GM21619 (cell line): ENCODE data around the gene SH3BP2.
"Not testable (repeated sequence)": the region's sequence is repeated elsewhere in the genome, so short reads cannot be mapped to it uniquely, and the experiment has no call there.

ENCODE experiments used
- ATAC-seq: cut with Tn5 transposase; IDR thresholded peaks from one replicate; pipeline ENCODE4 v1.9.1; 2021; ENCODE audit not compliant: unreplicated experiment

SH3BP2 gene

GRCh38 chr4:2762486-2763370 is 30.2 kb upstream of the SH3BP2 start:
- not testable (repeated sequence) for ATAC-seq

- no peak for ATAC-seq
These were observed 29.3 kb upstream of the SH3BP2 start for GRCh38 chr4:2763511-2763967.

- no peak for ATAC-seq
These were observed 26.9 kb upstream of the SH3BP2 start for GRCh38 chr4:2765832-2766526.

- no peak for ATAC-seq
These were observed 25.7 kb upstream of the SH3BP2 start for GRCh38 chr4:2767046-2767704.

- ATAC-seq, result no peak
These were observed 25.2 kb upstream of the SH3BP2 start for GRCh38 chr4:2767705-2768074.

GRCh38 chr4:2768124-2768523 is 24.8 kb upstream of the SH3BP2 start:
- ATAC-seq, result no peak

GRCh38 chr4:2768921-2769336 is 24.0 kb upstream of the SH3BP2 start:
- ATAC-seq, result no peak

GRCh38 chr4:2771264-2771663 is 21.6 kb upstream of the SH3BP2 start:
- ATAC-seq, result no peak

GRCh38 chr4:2780643-2781042 is 12.2 kb upstream of the SH3BP2 start:
- not testable (repeated sequence) for ATAC-seq

- no peak for ATAC-seq
These were observed 11.0 kb upstream of the SH3BP2 start for GRCh38 chr4:2781911-2782310.

GRCh38 chr4:2783790-2784189 is 9.1 kb upstream of the SH3BP2 start:
- no peak for ATAC-seq

- ATAC-seq, result no peak
These were observed 7.3 kb upstream of the SH3BP2 start for GRCh38 chr4:2785613-2786012.

- ATAC-seq, result no peak
These were observed 6.7 kb upstream of the SH3BP2 start for GRCh38 chr4:2786152-2786671.

- ATAC-seq, result peak; percentile 1
These were observed 6.1 kb upstream of the SH3BP2 start for GRCh38 chr4:2786794-2787229.

GRCh38 chr4:2787230-2788100 is 5.4 kb upstream of the SH3BP2 start:
- ATAC-seq, result peak; percentile 56

GRCh38 chr4:2788101-2788500 is 4.8 kb upstream of the SH3BP2 start:
- no peak for ATAC-seq

- ATAC-seq, result no peak
These were observed 4.3 kb upstream of the SH3BP2 start for GRCh38 chr4:2788532-2789103.

GRCh38 chr4:2789351-2789750 is 3.5 kb upstream of the SH3BP2 start:
- ATAC-seq, result no peak

GRCh38 chr4:2789793-2790582 is 2.9 kb upstream of the SH3BP2 start:
- no peak for ATAC-seq
